Measurements from ENCODE around the gene PPARA. TPM values are rescaled to one million over a fixed set of nuclear protein-coding genes. Genes with fewer than 3 reads are reported as not detected.
A peak's percentile ranks its signal among the peaks of the same experiment; 100 is the strongest.

The PPARA gene
- total RNA-seq, 1 experiment from 2014 or later = 10.7 TPM

DNA sequence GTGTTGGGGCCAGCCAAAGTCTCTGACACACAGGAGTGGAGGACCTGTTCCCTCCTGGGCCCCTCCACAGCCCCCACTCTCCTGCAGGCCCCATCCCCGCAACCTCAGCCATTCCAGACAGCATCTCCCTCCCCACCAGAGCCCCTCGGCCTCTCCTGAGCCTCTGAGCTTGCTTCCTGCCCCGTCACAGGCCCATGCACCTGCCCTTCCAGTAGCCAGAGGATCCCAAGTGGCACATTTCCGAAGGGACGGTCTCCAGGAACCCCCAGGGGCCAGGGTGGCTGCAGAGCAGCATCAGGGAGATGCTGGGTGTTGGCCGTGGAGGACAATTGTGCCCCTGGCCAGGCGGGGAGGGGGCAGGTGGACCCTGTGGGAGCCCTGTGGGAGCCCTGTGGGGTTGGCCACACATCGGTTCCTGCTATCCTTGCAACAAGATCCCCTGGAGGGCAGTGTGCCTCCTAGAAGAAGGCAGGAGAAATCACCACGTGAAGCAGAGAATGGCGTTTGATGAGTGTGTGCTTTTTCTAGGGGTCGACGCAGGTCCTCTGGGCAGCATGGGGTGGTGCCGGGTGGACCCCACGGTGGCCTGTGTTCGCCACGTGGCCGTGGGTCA is 45.3 kb upstream of the PPARA start:
- Histone ChIP-seq H3K4me3 (ENCODE audit: low read depth in 2 of 2, low read length in 2 of 2) (no peak overlapping the region), H3K27ac (ENCODE audit: low read length) (peak overlapping the region; percentile 89), H3K27me3 (ENCODE audit: control insufficient read depth, insufficient read depth, low read length) (no peaks in the 10 kb centered on the region), H3K4me1 (ENCODE audit: control insufficient read depth, insufficient read depth, low read length) (peaks cover 93% of the 10 kb centered on the region), H3K36me3 (ENCODE audit: control insufficient read depth, insufficient read depth, low read length) (peaks cover 2% of the 10 kb centered on the region; the same call in 1 of the 2 replicates), H3K9me3 (ENCODE audit: control insufficient read depth, insufficient read depth, low read depth, low read length) (no peaks in the 10 kb centered on the region)
- TF ChIP-seq POLR2AphosphoS5 (IDR thresholded peaks at IDR 0.05; ENCODE audit: low read depth, low read length) (no peak), SIN3A (IDR thresholded peaks at IDR 0.05; ENCODE audit: borderline replicate concordance, insufficient read depth, low read depth, low read length) (no peak), TCF7L2 (IDR thresholded peaks at IDR 0.05; ENCODE audit: low read depth, low read length) (no peak)
- TF ChIP-seq, protein P1, sequence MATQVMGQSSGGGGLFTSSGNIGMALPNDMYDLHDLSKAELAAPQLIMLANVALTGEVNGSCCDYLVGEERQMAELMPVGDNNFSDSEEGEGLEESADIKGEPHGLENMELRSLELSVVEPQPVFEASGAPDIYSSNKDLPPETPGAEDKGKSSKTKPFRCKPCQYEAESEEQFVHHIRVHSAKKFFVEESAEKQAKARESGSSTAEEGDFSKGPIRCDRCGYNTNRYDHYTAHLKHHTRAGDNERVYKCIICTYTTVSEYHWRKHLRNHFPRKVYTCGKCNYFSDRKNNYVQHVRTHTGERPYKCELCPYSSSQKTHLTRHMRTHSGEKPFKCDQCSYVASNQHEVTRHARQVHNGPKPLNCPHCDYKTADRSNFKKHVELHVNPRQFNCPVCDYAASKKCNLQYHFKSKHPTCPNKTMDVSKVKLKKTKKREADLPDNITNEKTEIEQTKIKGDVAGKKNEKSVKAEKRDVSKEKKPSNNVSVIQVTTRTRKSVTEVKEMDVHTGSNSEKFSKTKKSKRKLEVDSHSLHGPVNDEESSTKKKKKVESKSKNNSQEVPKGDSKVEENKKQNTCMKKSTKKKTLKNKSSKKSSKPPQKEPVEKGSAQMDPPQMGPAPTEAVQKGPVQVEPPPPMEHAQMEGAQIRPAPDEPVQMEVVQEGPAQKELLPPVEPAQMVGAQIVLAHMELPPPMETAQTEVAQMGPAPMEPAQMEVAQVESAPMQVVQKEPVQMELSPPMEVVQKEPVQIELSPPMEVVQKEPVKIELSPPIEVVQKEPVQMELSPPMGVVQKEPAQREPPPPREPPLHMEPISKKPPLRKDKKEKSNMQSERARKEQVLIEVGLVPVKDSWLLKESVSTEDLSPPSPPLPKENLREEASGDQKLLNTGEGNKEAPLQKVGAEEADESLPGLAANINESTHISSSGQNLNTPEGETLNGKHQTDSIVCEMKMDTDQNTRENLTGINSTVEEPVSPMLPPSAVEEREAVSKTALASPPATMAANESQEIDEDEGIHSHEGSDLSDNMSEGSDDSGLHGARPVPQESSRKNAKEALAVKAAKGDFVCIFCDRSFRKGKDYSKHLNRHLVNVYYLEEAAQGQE (IDR thresholded peaks at IDR 0.05; ENCODE audit: insufficient read depth in 1 of 2, low read depth in 2 of 2, low read length in 1 of 2) = no peak
- TF ChIP-seq, protein P2, sequence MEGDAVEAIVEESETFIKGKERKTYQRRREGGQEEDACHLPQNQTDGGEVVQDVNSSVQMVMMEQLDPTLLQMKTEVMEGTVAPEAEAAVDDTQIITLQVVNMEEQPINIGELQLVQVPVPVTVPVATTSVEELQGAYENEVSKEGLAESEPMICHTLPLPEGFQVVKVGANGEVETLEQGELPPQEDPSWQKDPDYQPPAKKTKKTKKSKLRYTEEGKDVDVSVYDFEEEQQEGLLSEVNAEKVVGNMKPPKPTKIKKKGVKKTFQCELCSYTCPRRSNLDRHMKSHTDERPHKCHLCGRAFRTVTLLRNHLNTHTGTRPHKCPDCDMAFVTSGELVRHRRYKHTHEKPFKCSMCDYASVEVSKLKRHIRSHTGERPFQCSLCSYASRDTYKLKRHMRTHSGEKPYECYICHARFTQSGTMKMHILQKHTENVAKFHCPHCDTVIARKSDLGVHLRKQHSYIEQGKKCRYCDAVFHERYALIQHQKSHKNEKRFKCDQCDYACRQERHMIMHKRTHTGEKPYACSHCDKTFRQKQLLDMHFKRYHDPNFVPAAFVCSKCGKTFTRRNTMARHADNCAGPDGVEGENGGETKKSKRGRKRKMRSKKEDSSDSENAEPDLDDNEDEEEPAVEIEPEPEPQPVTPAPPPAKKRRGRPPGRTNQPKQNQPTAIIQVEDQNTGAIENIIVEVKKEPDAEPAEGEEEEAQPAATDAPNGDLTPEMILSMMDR (IDR thresholded peaks at IDR 0.05) = no peak
- no TSS peak for BruUV-seq (replicated peaks)
- intact Hi-C loops (cut with micrococcal nuclease; ENCODE audit: unreplicated experiment) = no loop called here
- in situ Hi-C loops (cut with HindIII; ENCODE audit: low pct_unique_long_range_greater_than_20kb, low sequenced_read_pairs) = no loop called here
- ChIA-PET CTCF (no interaction called here), POLR2A (no interaction called here)
- ATAC-seq (no peak), DNase-seq (ENCODE audit: low read depth, low spot score) (no peak)

DNA sequence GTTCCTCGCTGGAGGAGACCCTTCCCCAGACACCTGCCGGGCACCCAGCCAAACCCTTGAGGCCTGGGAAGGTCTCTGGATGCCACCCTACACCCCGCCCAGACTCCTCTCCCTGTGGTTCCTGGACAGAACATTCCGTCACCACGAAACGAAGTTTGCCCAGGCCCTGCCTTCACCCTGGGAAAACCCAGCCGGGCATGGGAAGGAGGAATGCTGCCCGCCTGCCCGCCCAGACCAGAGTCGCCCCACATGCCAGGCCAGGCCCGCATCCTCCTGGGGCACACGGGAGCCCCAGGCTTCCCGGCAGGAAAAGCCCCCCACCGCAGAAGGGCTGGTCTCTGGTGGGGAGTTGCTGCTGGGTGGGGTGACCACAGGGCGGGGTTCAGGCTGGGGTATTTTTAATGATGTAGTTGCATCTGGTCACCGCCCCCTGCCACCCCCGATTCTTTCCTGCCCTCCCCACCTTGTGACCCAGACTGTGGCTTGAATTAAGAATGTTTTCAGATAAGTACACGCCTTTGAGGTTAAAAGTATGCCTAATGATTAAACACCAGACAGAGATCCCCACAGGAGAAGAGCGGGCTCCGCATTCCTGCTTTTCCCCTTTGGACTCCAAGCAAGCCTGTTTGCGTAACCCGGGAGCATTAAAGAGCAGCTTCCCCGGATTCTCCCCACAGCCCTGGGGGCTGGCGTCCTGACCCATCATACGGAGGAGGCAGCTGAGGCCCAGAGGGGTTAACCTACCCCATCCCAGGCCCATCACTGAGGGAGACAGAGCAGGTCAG is 44.6 kb upstream of the PPARA start:
- BruUV-seq (replicated peaks) = no TSS peak
- intact Hi-C loops (cut with micrococcal nuclease; ENCODE audit: unreplicated experiment) = no loop called here
- peak overlapping the region; percentile 89 for H3K27ac ChIP-seq (ENCODE audit: low read length)
- POLR2A ChIA-PET = no interaction called here
- H3K4me1 ChIP-seq (ENCODE audit: control insufficient read depth, insufficient read depth, low read length) = peaks cover 99% of the 10 kb centered on the region
- TF ChIP-seq POLR2AphosphoS5 (IDR thresholded peaks at IDR 0.05; ENCODE audit: low read depth, low read length) = no peak; the same call in 1 of the 2 replicates
- TF ChIP-seq SIN3A (IDR thresholded peaks at IDR 0.05; ENCODE audit: borderline replicate concordance, insufficient read depth, low read depth, low read length) = no peak
- TF ChIP-seq, protein P1 (IDR thresholded peaks at IDR 0.05; ENCODE audit: insufficient read depth in 1 of 2, low read depth in 2 of 2, low read length in 1 of 2) = no peak
- TF ChIP-seq, protein P2 (IDR thresholded peaks at IDR 0.05) = no peak
- no peak for TF ChIP-seq TCF7L2 (IDR thresholded peaks at IDR 0.05; ENCODE audit: low read depth, low read length)
- H3K4me3 ChIP-seq (ENCODE audit: low read depth in 2 of 2, low read length in 2 of 2) = no peak overlapping the region
- peaks cover 2% of the 10 kb centered on the region; the same call in 1 of the 2 replicates for H3K36me3 ChIP-seq (ENCODE audit: control insufficient read depth, insufficient read depth, low read length)
- H3K9me3 ChIP-seq (ENCODE audit: control insufficient read depth, insufficient read depth, low read depth, low read length) = no peaks in the 10 kb centered on the region
- CTCF ChIA-PET = interaction anchor here (1.2 kb wide), 1 partner anchor 11 kb away, joined by 3 read pairs; no protein-coding TSS in a partner anchor
- DNase-seq (ENCODE audit: low read depth, low spot score) = no peak
- H3K27me3 ChIP-seq (ENCODE audit: control insufficient read depth, insufficient read depth, low read length) = no peaks in the 10 kb centered on the region
- no peak for ATAC-seq
- in situ Hi-C loops (cut with HindIII; ENCODE audit: low pct_unique_long_range_greater_than_20kb, low sequenced_read_pairs) = no loop called here

Data from Panc1 (cell line).